ENCODE measurements around the gene ABAT.

ABAT gene

GRCh38 chr16:8795091-8795490, 120.7 kb downstream of the ABAT start:
- CTCF ChIA-PET: no interaction called here
- TF ChIP-seq BHLHE40 (IDR thresholded peaks at IDR 0.05; ENCODE audit: borderline replicate concordance) (no peak), SUZ12 (IDR thresholded peaks at IDR 0.05) (no peak), FOXA1 (IDR thresholded peaks at IDR 0.05) (no peak), PKNOX1 (IDR thresholded peaks at IDR 0.05) (no peak), HDGF (IDR thresholded peaks at IDR 0.05; ENCODE audit: borderline replicate concordance) (no peak), TARDBP (IDR thresholded peaks at IDR 0.05) (no peak), L3MBTL2 (conservative IDR thresholded peaks at IDR 0.05) (no peak), FOXK2 (IDR thresholded peaks at IDR 0.05) (no peak)
- DNase-seq (ENCODE audit: extremely low spot score): peak; percentile 36
- POLR2A ChIA-PET: no interaction called here

- TF ChIP-seq TARDBP (IDR thresholded peaks at IDR 0.05): no peak
- TF ChIP-seq ELF4 (IDR thresholded peaks at IDR 0.05): no peak
- no peak for TF ChIP-seq L3MBTL2 (conservative IDR thresholded peaks at IDR 0.05)
- TF ChIP-seq ZNF384 (IDR thresholded peaks at IDR 0.05): no peak
- no peak for TF ChIP-seq NFRKB (IDR thresholded peaks at IDR 0.05)
- no peak for TF ChIP-seq ARNT (IDR thresholded peaks at IDR 0.05)
- TF ChIP-seq SP1 (IDR thresholded peaks at IDR 0.05): no peak
- TF ChIP-seq CTBP1 (IDR thresholded peaks at IDR 0.05; ENCODE audit: borderline replicate concordance): no peak
- no peak for TF ChIP-seq HDGF (IDR thresholded peaks at IDR 0.05; ENCODE audit: borderline replicate concordance)
- no peak for TF ChIP-seq FOXA1 (IDR thresholded peaks at IDR 0.05)
- no peak for DNase-seq (ENCODE audit: extremely low spot score)
- ChIA-PET POLR2A (interaction anchor here (1.2 to 1.3 kb wide), 2 partner anchors 10 to 173 kb away, joined by 3 to 5 read pairs; no protein-coding TSS in a partner anchor), CTCF (no interaction called here)
Observed at GRCh38 chr16:8795818-8796217, 121.4 kb downstream of the ABAT start.

GRCh38 chr16:8796469-8797363, 122.3 kb downstream of the ABAT start:
- CTCF ChIA-PET: no interaction called here
- no peak for DNase-seq (ENCODE audit: extremely low spot score)
- TF ChIP-seq SUZ12 (IDR thresholded peaks at IDR 0.05) (no peak), CTBP1 (IDR thresholded peaks at IDR 0.05; ENCODE audit: borderline replicate concordance) (no peak), FOXK2 (IDR thresholded peaks at IDR 0.05) (no peak), BHLHE40 (IDR thresholded peaks at IDR 0.05; ENCODE audit: borderline replicate concordance) (no peak), TARDBP (IDR thresholded peaks at IDR 0.05) (no peak), ARNT (IDR thresholded peaks at IDR 0.05) (no peak), PKNOX1 (IDR thresholded peaks at IDR 0.05) (no peak), HDGF (IDR thresholded peaks at IDR 0.05; ENCODE audit: borderline replicate concordance) (no peak), FOXM1 (IDR thresholded peaks at IDR 0.05; ENCODE audit: borderline replicate concordance) (no peak), FOXA1 (IDR thresholded peaks at IDR 0.05) (no peak), L3MBTL2 (conservative IDR thresholded peaks at IDR 0.05) (no peak), SP1 (IDR thresholded peaks at IDR 0.05) (no peak), NFRKB (IDR thresholded peaks at IDR 0.05) (no peak), ZNF384 (IDR thresholded peaks at IDR 0.05) (no peak)
- POLR2A ChIA-PET: interaction anchor here (0.8 to 1.5 kb wide), 5 partner anchors 9 to 174 kb away, joined by 3 to 5 read pairs (median 3); partner anchors contain the start of gene CARHSP1

GRCh38 chr16:8797364-8798173, 123.2 kb downstream of the ABAT start, which contains the start of the genes PMM2 and TMEM186:
Gene PMM2 (plus strand): TSS chr16:8797839. CDS start chr16:8797883, 44 bp downstream.
Gene TMEM186 (minus strand): TSS chr16:8797639. CDS start chr16:8797614, 25 bp downstream.
- peak; percentile 98 for DNase-seq (ENCODE audit: extremely low spot score)
- POLR2A ChIA-PET: interaction anchor here (0.8 to 1.5 kb wide), 3 partner anchors 10 to 152 kb away, joined by 3 to 4 read pairs (median 3); partner anchors contain the start of gene CARHSP1
- TF ChIP-seq SP1 (IDR thresholded peaks at IDR 0.05): no peak
- peak; percentile 98 for TF ChIP-seq ELF4 (IDR thresholded peaks at IDR 0.05)
- TF ChIP-seq CTBP1 (IDR thresholded peaks at IDR 0.05; ENCODE audit: borderline replicate concordance): no peak
- TF ChIP-seq ARNT (IDR thresholded peaks at IDR 0.05): no peak
- no peak for TF ChIP-seq FOXM1 (IDR thresholded peaks at IDR 0.05; ENCODE audit: borderline replicate concordance)
- peak; percentile 97 for TF ChIP-seq L3MBTL2 (conservative IDR thresholded peaks at IDR 0.05)
- TF ChIP-seq ZNF384 (IDR thresholded peaks at IDR 0.05): no peak
- no peak for TF ChIP-seq TARDBP (IDR thresholded peaks at IDR 0.05)
- TF ChIP-seq HDGF (IDR thresholded peaks at IDR 0.05; ENCODE audit: borderline replicate concordance): no peak
- TF ChIP-seq SUZ12 (IDR thresholded peaks at IDR 0.05): no peak
- no peak for TF ChIP-seq LEF1 (IDR thresholded peaks at IDR 0.05; ENCODE audit: borderline replicate concordance)
- no peak for TF ChIP-seq FOXK2 (IDR thresholded peaks at IDR 0.05)
- no peak for TF ChIP-seq PKNOX1 (IDR thresholded peaks at IDR 0.05)
- TF ChIP-seq NFRKB (IDR thresholded peaks at IDR 0.05): no peak
- CTCF ChIA-PET: no interaction called here

GRCh38 chr16:8798174-8798527, 123.7 kb downstream of the ABAT start:
- POLR2A ChIA-PET: no interaction called here
- DNase-seq (ENCODE audit: extremely low spot score): no peak
- CTCF ChIA-PET: no interaction called here
- TF ChIP-seq ARNT (IDR thresholded peaks at IDR 0.05): no peak
- no peak for TF ChIP-seq CTBP1 (IDR thresholded peaks at IDR 0.05; ENCODE audit: borderline replicate concordance)
- TF ChIP-seq TARDBP (IDR thresholded peaks at IDR 0.05): no peak
- TF ChIP-seq SUZ12 (IDR thresholded peaks at IDR 0.05): no peak
- TF ChIP-seq FOXK2 (IDR thresholded peaks at IDR 0.05): no peak

Measured in HEK293T (cell line).